GM12878 (cell line): ENCODE data around the gene SH3BP1. TPM values are rescaled to one million over a fixed set of nuclear protein-coding genes. Genes with fewer than 3 reads are reported as not detected.
A peak's percentile ranks its signal among the peaks of the same experiment; 100 is the strongest.
"Not testable (repeated sequence)": the region's sequence is repeated elsewhere in the genome, so short reads cannot be mapped to it uniquely, and the experiment has no call there.

Experiments
- ATAC-seq: fragments of 200-7000 bp; cut with Tn5 transposase; 3 replicates; pipeline ENCODE4 v1.9.1; 2020; ENCODE audit warnings: mild to moderate bottlenecking, moderate library complexity
- BruUV-seq: library from RNA; stranded (reverse); fragments of 400-500 nt; replicated peaks from 2 replicates; lab custom pipeline; 2021; lab: Mats Ljungman, UMichigan
- CTCF ChIA-PET: fragments of 300-600 bp; sonication (Branson Sonifier 250); formaldehyde crosslinking; extraction: SDS; loops from one replicate; lab custom pipeline; 2021; ENCODE audit warnings: inconsistent platforms; lab: Yijun Ruan, JAX
- POLR2A ChIA-PET: fragments of 350-600 bp; formaldehyde crosslinking; extraction: SDS; loops from one replicate; lab custom pipeline; 2021; ENCODE audit warnings: inconsistent platforms; lab: Charles Lee
- RAD21 ChIA-PET: fragments of 300-600 bp; sonication (Branson Sonifier 250); formaldehyde crosslinking; loops from one replicate; lab custom pipeline; 2023; ENCODE audit warnings: antibody characterized with exemption; ENCODE audit not compliant: unreplicated experiment; lab: Charles Lee
- SMC1A ChIA-PET: fragments of 300-600 bp; sonication (Branson Sonifier 250); formaldehyde crosslinking; loops from one replicate; lab custom pipeline; 2023; ENCODE audit not compliant: unreplicated experiment, uncharacterized antibody; lab: Charles Lee
- DNase-seq: peaks from one replicate; pipeline ENCODE4 v3.0.0-alpha.2; 2011; ENCODE audit warnings: low read depth, low spot score
- FAIRE-seq: peaks from 3 replicates; lab custom pipeline; 2011; peaks lifted over from hg19 to GRCh38; lab: Jason Lieb, UNC
- H2AFZ ChIP-seq: 2 replicates; pipeline ENCODE4 v1.6.0; 2011; ENCODE audit warnings: low read depth, low read length, control low read depth; ENCODE audit not compliant: control insufficient read depth
- H3K27ac ChIP-seq: 2 replicates; pipeline ENCODE4 v1.5.1; 2011; ENCODE audit warnings: control low read depth; ENCODE audit not compliant: control insufficient read depth, insufficient read depth
- H3K27me3 ChIP-seq, 2 experiments: replicated peaks in 1 of 2; 2 replicates each; pipeline versions ENCODE4 v1.6.0 to v1.6.1; 2011; ENCODE audit warnings: low read length in 1 of 2; ENCODE audit not compliant: control insufficient read depth in 2 of 2, insufficient read depth in 2 of 2
- H3K36me3 ChIP-seq, 2 experiments: 2 replicates each; pipeline ENCODE4 v1.5.1; 2011; ENCODE audit warnings: low read length in 1 of 2; ENCODE audit not compliant: control insufficient read depth in 2 of 2, insufficient read depth in 2 of 2
- H3K4me1 ChIP-seq: 2 replicates; pipeline ENCODE4 v1.6.1; 2011; ENCODE audit warnings: mild to moderate bottlenecking, low read length, moderate library complexity, mixed read lengths; ENCODE audit not compliant: control insufficient read depth, insufficient read depth
- H3K4me2 ChIP-seq: 2 replicates; pipeline ENCODE4 v1.6.0; 2011; ENCODE audit warnings: control low read depth; ENCODE audit not compliant: control insufficient read depth, insufficient read depth
- H3K4me3 ChIP-seq: fragments of 200-600 bp; sonication (generic); 2 replicates; pipeline ENCODE4 v1.5.1; 2016
- H3K79me2 ChIP-seq: 2 replicates; pipeline ENCODE4 v1.6.0; 2011; ENCODE audit warnings: low read length; ENCODE audit not compliant: control insufficient read depth, insufficient read depth
- H3K9ac ChIP-seq: 2 replicates; pipeline ENCODE4 v1.8.0; 2011; ENCODE audit warnings: low read length, control low read depth, mixed read lengths; ENCODE audit not compliant: control insufficient read depth, insufficient read depth
- H3K9me3 ChIP-seq: replicated peaks from 3 replicates; pipeline ENCODE4 v1.5.1; 2011; ENCODE audit warnings: mild to moderate bottlenecking, low read length; ENCODE audit not compliant: control insufficient read depth, insufficient read depth
- H4K20me1 ChIP-seq: 2 replicates; pipeline ENCODE4 v1.6.0; 2011; ENCODE audit not compliant: control insufficient read depth, insufficient read depth
- E2F8 ChIP-seq: fragments of 450-650 bp; IDR thresholded peaks from 2 replicates; pipeline ENCODE4 v1.6.1; 2018; ENCODE audit warnings: mild to moderate bottlenecking, low read depth, moderate library complexity; ENCODE audit not compliant: partially characterized antibody
- EZH2 ChIP-seq: IDR thresholded peaks from 2 replicates; pipeline ENCODE4 v1.6.1; 2012; ENCODE audit warnings: low read depth, mild to moderate bottlenecking, control low read depth, inconsistent platforms, low read length, borderline replicate concordance; ENCODE audit not compliant: control insufficient read depth
- MTA3 ChIP-seq: IDR thresholded peaks from 2 replicates; pipeline ENCODE4 v1.6.1; 2012; ENCODE audit warnings: low read length, inconsistent platforms, borderline replicate concordance
- PML ChIP-seq: IDR thresholded peaks from 2 replicates; pipeline ENCODE4 v1.6.1; 2012; ENCODE audit warnings: low read length, inconsistent platforms
- POLR2AphosphoS5 ChIP-seq: IDR thresholded peaks from 2 replicates; pipeline ENCODE4 v1.6.1; 2011; ENCODE audit warnings: mild to moderate bottlenecking, low read length, inconsistent platforms
- RUNX3 ChIP-seq: IDR thresholded peaks from 2 replicates; pipeline ENCODE4 v1.6.1; 2012; ENCODE audit warnings: low read length, inconsistent platforms
- SMAD5 ChIP-seq: IDR thresholded peaks from 2 replicates; pipeline ENCODE4 v1.6.1; 2016; ENCODE audit warnings: antibody characterized with exemption, low read depth
- SREBF1 ChIP-seq: IDR thresholded peaks from 2 replicates; pipeline ENCODE4 v1.6.1; 2012; ENCODE audit warnings: mild to moderate bottlenecking, low read length
- ZBED1 ChIP-seq: IDR thresholded peaks from 2 replicates; pipeline ENCODE4 v1.6.1; 2016; ENCODE audit warnings: borderline replicate concordance
- whole genome bisulfite sequencing: methylation state at CpG from one replicate; pipeline ENCODE4 v1.1.6; 2016; ENCODE audit warnings: low lambda C conversion rate; ENCODE audit not compliant: insufficient replicate concordance, insufficient coverage; ENCODE audit errors: missing lambda C conversion rate; 5-methylcytosine and 5-hydroxymethylcytosine counted together
- in situ Hi-C: fragments of 300-500 bp; cut with MboI; formaldehyde crosslinking; loops from 9 replicates; pipeline ENCODE4 v1.14.3; 2018; ENCODE audit warnings: mixed read lengths
- intact Hi-C: fragments of 100-400 bp; cut with micrococcal nuclease; formaldehyde crosslinking; loops from one replicate; pipeline ENCODE4 v1.14.2; 2022; ENCODE audit not compliant: unreplicated experiment
- polyA plus RNA-seq, 11 experiments: library from polyadenylated mRNA; depleted of rRNA in 4 of 11; unstranded in 6 of 11; stranded (reverse) in 5 of 11; fragments of >200 nt; fragmentation: Nextera tagmentation in 4 of 11; fragmentation: Illumina TruSeq in 1 of 11; extraction: Ambion mirVana in 4 of 11; extraction: Trizol in 1 of 11; gene quantifications; 1 replicate in 1 of 11; 2 replicates in 10 of 11; pipeline versions ENCODE4 v1.2.1 to v1.2.3, GENCODE V29; 2011 to 2016; ENCODE audit warnings: inconsistent platforms in 2 of 11, missing spikeins in 2 of 11, low read depth in 1 of 11
- total RNA-seq, 4 experiments: library from RNA; depleted of rRNA in 3 of 4; stranded (reverse); fragments of >200 nt in 3 of 4; fragmentation: Illumina TruSeq in 1 of 4; extraction: Trizol in 1 of 4; gene quantifications; 2 replicates each; pipeline versions ENCODE4 v1.2.1 to v1.2.3, GENCODE V29; 2013 to 2021

Gene SH3BP1
- total and polyA plus RNA-seq, 10 of the 15 experiments (the other 5 are each of a cell fraction or from before 2014, with no cell fraction given), result 0.29 to 70.5 (median 22.5) TPM

- H2AFZ ChIP-seq, H3K9ac ChIP-seq, H3K9me3 ChIP-seq, H4K20me1 ChIP-seq, H3K4me3 ChIP-seq, DNase-seq, H3K27me3 ChIP-seq, ATAC-seq, H3K4me2 ChIP-seq, BruUV-seq, intact Hi-C loops, FAIRE-seq, H3K36me3 ChIP-seq, in situ Hi-C loops, H3K27ac ChIP-seq: not testable (repeated sequence)
- peaks cover 11% of the 10 kb centered on the region for H3K4me1 ChIP-seq
- WGBS, result 97% methylated on average over 4 of the region's 4 CpGs
- RAD21 ChIA-PET, result interaction anchor here (3.7 to 9.1 kb wide), 2 partner anchors 16 to 31 kb away, joined by 31 to 173 read pairs; partner anchors contain the start of gene SH3BP1
- peaks cover 31% of the 10 kb centered on the region for H3K79me2 ChIP-seq
- POLR2A ChIA-PET, result interaction anchor here (1.2 to 9.6 kb wide), 4 partner anchors 14 to 83 kb away, joined by 3 to 209 read pairs (median 58); partner anchors contain the start of genes LGALS1 and NOL12
- CTCF ChIA-PET, result interaction anchor here (2.4 to 11.7 kb wide), 3 partner anchors 16 to 64 kb away, joined by 8 to 414 read pairs (median 261); partner anchors contain the start of genes LGALS1, NOL12 and SH3BP1
- SMC1A ChIA-PET, result interaction anchor here (1.0 to 5.7 kb wide), 2 partner anchors 16 to 30 kb away, joined by 4 to 108 read pairs; partner anchors contain the start of gene SH3BP1
Measured at GRCh38 chr22:37656583-37656982, 17.1 kb downstream of the SH3BP1 start.

GRCh38 chr22:37657590-37658132, 18.2 kb downstream of the SH3BP1 start:
- FAIRE-seq (no peak), ATAC-seq (no peak), DNase-seq (no peak)
- H3K27ac ChIP-seq, result peak overlapping the region; percentile 38
- H3K79me2 ChIP-seq, result peaks cover 40% of the 10 kb centered on the region
- in situ Hi-C loops, result no loop called here
- H3K4me3 ChIP-seq, result peak overlapping the region; percentile 69
- H4K20me1 ChIP-seq, result no peaks in the 10 kb centered on the region
- intact Hi-C loops, result no loop called here
- WGBS, result 2% methylated on average over 6 of the region's 6 CpGs
- peak overlapping the region; percentile 92 for H3K4me2 ChIP-seq
- H2AFZ ChIP-seq, result peak overlapping the region; percentile 96
- peaks cover 0 to 4% of the 10 kb centered on the region in 2 experiments; a peak in 2 of 4 replicates for H3K36me3 ChIP-seq
- CTCF ChIA-PET, result interaction anchor here (0.6 to 11.7 kb wide), 12 partner anchors 17 to 206 kb away, joined by 3 to 414 read pairs (median 9); partner anchors contain the start of genes GGA1, LGALS1, NOL12 and SH3BP1
- H3K27me3 ChIP-seq, result no peaks in the 10 kb centered on the region
- SMC1A ChIA-PET, result interaction anchor here (0.6 to 7.9 kb wide), 14 partner anchors 9 to 205 kb away, joined by 3 to 157 read pairs (median 6); partner anchors contain the start of genes ANKRD54, GCAT, GGA1 and LGALS1
- POLR2A ChIA-PET, result interaction anchor here (0.6 to 9.6 kb wide), 20 partner anchors 10 to 297 kb away, joined by 3 to 209 read pairs (median 5); partner anchors contain the start of genes ANKRD54, GCAT, GGA1 and LGALS1
- TF ChIP-seq EZH2 (no peak), SREBF1 (0 out of 2 replicates have a peak, but pooled peaks have one; percentile 47), ZBED1 (peak; percentile 74), RUNX3 (0 out of 2 replicates have a peak, but pooled peaks have one; percentile 9), PML (peak; percentile 57; the same call in 1 of the 2 replicates), E2F8 (no peak), SMAD5 (no peak; the same call in 1 of the 2 replicates), MTA3 (peak; percentile 61; the same call in 1 of the 2 replicates), POLR2AphosphoS5 (peak; percentile 65; the same call in 1 of the 2 replicates)
- TF ChIP-seq, all 136 proteins: peak for 6
- RAD21 ChIA-PET, result interaction anchor here (0.8 to 9.1 kb wide), 15 partner anchors 9 to 159 kb away, joined by 3 to 173 read pairs (median 5); partner anchors contain the start of genes GCAT, GGA1, LGALS1 and NOL12
- Histone ChIP-seq H3K9me3 (no peaks in the 10 kb centered on the region), H3K4me1 (peaks cover 12% of the 10 kb centered on the region), H3K9ac (peak overlapping the region; percentile 63)
- BruUV-seq, result no TSS peak
